Thyroid gland (tissue), 4 donors: ENCODE results near the gene TYRO3.

Source experiments
- POLR2A ChIP-seq, 2 donors: fragments of 450-650 bp; IDR thresholded peaks; one replicate each; pipeline ENCODE4 v1.6.1; 2017; ENCODE audit warnings: antibody characterized with exemption in 2 of 2, mild to moderate bottlenecking in 2 of 2, moderate library complexity in 1 of 2
- TF ChIP-seq, protein P1 (sequence below), 6 experiments: fragments of 200-600 bp in 3 of 6; fragments of 450-650 bp in 3 of 6; sonication (generic) in 3 of 6; IDR thresholded peaks; one replicate each; pipeline ENCODE4 v1.5.1; 2016 to 2019; ENCODE audit warnings: antibody characterized with exemption in 6 of 6, mild to moderate bottlenecking in 2 of 6, inconsistent platforms in 1 of 6, moderate library complexity in 1 of 6

DNA sequence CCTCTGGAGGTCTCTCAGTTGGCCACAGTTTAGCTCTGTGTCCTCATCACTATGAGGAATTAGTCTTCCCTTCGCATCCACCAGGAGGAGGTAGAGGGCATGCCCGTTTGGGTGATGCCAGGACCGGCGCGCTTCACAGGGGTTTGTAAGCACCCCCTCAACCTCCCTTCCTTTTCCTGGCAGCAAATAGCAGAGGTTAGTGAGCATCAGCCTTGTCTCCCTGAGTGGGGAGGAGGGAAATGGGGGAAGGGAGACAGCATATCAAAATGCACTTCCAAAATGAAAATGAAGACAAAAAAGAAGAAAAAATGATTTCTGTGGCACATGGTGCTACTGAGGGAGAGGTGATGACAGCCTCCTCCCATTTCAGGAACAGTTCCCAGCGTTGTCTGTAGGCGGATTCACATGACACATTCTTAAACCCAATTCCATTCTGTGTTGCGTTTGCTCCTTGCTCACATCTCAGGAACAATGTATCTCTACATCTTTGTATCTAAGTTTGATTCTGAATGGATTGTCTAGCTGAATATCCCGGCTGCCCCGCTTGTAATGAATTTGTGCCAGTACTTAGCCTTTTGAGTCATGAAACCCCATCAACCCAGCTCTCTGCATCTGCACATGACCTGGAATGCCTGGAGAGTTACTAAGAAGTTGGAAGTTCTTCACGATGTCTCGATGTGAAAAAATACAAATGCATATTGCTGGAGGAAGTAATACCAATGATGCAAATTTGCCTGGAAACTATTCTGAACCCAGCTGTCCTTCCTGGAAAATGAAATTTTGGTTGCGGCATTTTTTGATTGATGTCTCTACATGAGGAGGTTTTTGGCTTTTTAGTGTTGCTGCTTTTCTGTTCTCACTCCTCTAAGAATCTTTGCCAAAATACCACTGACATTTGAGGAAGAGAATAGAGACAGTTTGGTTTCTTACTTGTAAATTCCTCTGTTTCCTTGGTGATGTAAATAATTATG is 45.2 kb downstream of the TYRO3 start:
- TF ChIP-seq, protein P1, sequence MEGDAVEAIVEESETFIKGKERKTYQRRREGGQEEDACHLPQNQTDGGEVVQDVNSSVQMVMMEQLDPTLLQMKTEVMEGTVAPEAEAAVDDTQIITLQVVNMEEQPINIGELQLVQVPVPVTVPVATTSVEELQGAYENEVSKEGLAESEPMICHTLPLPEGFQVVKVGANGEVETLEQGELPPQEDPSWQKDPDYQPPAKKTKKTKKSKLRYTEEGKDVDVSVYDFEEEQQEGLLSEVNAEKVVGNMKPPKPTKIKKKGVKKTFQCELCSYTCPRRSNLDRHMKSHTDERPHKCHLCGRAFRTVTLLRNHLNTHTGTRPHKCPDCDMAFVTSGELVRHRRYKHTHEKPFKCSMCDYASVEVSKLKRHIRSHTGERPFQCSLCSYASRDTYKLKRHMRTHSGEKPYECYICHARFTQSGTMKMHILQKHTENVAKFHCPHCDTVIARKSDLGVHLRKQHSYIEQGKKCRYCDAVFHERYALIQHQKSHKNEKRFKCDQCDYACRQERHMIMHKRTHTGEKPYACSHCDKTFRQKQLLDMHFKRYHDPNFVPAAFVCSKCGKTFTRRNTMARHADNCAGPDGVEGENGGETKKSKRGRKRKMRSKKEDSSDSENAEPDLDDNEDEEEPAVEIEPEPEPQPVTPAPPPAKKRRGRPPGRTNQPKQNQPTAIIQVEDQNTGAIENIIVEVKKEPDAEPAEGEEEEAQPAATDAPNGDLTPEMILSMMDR (IDR thresholded peaks at IDR 0.05): peak; percentile 48 to 81 (median 56)
- TF ChIP-seq POLR2A (IDR thresholded peaks at IDR 0.05): no peak
